ENCODE data around the gene BTNL8.

DNA sequence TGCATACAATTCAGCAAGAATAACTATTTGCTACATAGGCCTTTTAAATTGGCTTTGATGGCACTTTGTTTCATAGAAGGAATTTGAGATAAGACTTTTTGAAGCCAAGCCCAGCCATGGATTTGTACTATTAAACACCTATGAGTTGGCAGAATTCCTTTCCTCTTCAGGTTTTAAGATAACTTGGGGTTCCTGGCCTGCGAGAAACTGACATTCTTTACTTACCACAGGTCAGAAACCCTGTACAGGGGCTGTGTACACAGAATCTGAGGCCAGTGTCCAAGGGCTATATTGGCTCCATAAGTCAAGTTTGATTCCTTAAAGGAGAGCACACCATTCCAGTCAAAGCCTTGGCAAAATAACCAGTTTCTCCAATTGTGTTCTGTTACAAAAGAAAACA, 78.9 kb downstream of the BTNL8 start:
- TF ChIP-seq, protein P1, sequence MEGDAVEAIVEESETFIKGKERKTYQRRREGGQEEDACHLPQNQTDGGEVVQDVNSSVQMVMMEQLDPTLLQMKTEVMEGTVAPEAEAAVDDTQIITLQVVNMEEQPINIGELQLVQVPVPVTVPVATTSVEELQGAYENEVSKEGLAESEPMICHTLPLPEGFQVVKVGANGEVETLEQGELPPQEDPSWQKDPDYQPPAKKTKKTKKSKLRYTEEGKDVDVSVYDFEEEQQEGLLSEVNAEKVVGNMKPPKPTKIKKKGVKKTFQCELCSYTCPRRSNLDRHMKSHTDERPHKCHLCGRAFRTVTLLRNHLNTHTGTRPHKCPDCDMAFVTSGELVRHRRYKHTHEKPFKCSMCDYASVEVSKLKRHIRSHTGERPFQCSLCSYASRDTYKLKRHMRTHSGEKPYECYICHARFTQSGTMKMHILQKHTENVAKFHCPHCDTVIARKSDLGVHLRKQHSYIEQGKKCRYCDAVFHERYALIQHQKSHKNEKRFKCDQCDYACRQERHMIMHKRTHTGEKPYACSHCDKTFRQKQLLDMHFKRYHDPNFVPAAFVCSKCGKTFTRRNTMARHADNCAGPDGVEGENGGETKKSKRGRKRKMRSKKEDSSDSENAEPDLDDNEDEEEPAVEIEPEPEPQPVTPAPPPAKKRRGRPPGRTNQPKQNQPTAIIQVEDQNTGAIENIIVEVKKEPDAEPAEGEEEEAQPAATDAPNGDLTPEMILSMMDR (IDR thresholded peaks at IDR 0.05; ENCODE audit: borderline replicate concordance, extremely low read depth, low read length, poor library complexity, severe bottlenecking) = no peak
- no peak for TF ChIP-seq EZH2 (IDR thresholded peaks at IDR 0.05; ENCODE audit: borderline replicate concordance, low read depth, low read length, severe bottlenecking)

Measured in DND-41 (cell line).